Omental fat pad (tissue), 4 donors: Measurements from ENCODE around the gene AFG3L2. TPM values are rescaled to one million over a fixed set of nuclear protein-coding genes. Genes with fewer than 3 reads are reported as not detected.

Experiments used
- ATAC-seq: fragments of 150-250 bp; one replicate; pipeline ENCODE4 v1.9.1; 2016; ENCODE audit warnings: mild to moderate bottlenecking, moderate library complexity; ENCODE audit not compliant: low FRiP score
- DNase-seq: peaks from one replicate; pipeline ENCODE4 v3.0.0-alpha.2; 2019; ENCODE audit warnings: low spot score
- total RNA-seq, 4 donors: library from RNA; depleted of rRNA; stranded (reverse); fragments of >200 nt; gene quantifications; one replicate each; pipeline ENCODE4 v1.1.0, GENCODE V29; 2016
- TF ChIP-seq, protein P1 (sequence below), 3 donors: fragments of 450-650 bp; IDR thresholded peaks; one replicate each; pipeline ENCODE4 v1.5.1; 2016 to 2017; ENCODE audit warnings: antibody characterized with exemption in 3 of 3, mild to moderate bottlenecking in 3 of 3, moderate library complexity in 2 of 3

The AFG3L2 gene
- total RNA-seq, 4 donors from 2014 or later = 36.4 to 64.0 (median 40.1) TPM

DNA sequence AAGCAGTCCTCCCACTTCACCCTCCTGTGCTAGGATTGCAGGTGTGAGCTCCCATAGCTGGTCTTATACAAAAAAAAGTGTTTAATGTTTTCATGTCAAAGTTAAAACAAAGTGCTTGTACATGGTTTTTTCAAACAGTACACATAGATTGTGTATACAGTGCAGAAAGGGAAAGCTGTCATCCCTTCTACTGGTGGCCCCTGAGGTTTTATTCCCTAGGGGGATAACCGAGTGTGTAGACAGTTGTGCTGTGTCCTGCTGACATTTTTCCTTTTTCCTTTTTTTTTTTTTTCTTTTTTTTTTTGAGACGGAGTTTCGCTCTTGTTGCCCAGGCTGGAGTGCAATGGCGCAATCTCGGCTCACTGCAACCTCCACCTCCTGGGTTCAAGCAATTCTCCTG lies 58.2 kb downstream of the AFG3L2 start:
- DNase-seq = no peak
- TF ChIP-seq, protein P1, sequence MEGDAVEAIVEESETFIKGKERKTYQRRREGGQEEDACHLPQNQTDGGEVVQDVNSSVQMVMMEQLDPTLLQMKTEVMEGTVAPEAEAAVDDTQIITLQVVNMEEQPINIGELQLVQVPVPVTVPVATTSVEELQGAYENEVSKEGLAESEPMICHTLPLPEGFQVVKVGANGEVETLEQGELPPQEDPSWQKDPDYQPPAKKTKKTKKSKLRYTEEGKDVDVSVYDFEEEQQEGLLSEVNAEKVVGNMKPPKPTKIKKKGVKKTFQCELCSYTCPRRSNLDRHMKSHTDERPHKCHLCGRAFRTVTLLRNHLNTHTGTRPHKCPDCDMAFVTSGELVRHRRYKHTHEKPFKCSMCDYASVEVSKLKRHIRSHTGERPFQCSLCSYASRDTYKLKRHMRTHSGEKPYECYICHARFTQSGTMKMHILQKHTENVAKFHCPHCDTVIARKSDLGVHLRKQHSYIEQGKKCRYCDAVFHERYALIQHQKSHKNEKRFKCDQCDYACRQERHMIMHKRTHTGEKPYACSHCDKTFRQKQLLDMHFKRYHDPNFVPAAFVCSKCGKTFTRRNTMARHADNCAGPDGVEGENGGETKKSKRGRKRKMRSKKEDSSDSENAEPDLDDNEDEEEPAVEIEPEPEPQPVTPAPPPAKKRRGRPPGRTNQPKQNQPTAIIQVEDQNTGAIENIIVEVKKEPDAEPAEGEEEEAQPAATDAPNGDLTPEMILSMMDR (IDR thresholded peaks at IDR 0.05) = no peak
- no peak for ATAC-seq

DNA sequence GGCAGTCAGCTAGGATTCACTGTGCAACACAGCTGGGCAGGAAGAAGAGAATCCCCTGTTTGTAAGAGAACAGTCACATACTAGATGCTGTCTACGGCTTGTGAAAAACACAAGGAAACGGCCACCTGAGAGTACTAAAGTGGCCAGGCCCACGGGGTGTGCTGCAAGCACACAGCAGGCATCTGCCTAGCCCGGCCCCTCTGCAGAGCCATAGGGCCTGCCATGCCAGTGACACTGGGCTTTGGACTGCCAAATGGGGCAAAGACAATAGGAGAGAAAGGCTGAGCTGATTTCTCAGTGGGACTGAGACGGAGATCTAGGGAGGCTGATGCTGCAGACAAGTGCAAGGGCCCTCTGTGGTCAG lies 58.7 kb downstream of the AFG3L2 start:
- DNase-seq (no peak), ATAC-seq (no peak)
- TF ChIP-seq, protein P1 (IDR thresholded peaks at IDR 0.05) = no peak

DNA sequence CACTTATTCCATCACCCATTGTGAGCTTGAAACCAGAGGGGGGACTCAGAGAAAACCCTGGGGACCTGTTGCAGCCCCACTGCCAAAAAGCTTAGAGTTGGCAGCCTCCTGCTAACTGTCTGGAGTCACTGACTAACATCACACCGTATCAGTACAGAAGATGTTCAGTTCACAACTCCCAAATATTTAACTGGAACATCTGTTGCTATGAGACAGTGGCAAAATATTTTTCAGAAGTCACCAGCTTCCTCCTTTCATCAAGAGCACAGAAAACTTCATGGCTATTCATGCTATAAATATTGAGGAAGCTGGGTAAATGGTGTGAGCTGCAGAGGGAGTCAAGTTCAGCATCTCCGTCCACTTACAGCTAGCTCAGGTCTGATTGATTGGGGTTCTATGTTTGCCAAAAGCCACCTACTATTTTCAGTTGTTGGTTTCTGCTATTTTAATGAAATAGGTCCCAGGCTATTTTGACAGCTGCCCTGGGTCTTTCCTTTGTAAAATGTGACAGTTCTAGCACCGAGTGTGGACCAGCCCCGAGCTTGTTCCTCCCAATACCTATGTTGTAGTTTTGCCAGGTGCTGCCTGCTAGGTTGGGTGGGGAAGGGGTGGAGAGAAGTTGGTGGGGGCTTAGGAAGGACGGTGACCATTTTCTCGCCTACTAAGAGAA lies 59.2 kb downstream of the AFG3L2 start:
- DNase-seq (no peak), ATAC-seq (peak; percentile 55)
- TF ChIP-seq, protein P1 (IDR thresholded peaks at IDR 0.05) = no peak

DNA sequence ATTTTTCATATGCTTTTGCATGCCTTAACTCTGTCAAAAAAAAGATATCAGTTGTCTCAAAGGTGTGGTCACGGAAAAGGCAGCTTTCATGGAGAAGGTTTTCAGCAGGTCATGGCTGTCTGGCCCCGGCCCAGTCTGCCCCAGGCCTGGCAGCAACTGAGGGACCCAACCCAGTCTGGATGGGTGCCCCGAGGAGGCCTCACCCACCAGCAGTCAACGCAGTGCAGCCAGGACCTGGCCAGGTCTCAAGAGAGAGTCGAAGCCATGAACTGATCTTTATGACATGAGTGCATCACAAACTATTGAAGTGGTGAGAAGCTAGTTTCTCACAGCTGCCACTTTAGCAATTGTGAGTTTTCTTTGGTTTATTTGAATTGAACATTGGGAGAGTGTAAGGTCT lies 61.1 kb downstream of the AFG3L2 start:
- TF ChIP-seq, protein P1 (IDR thresholded peaks at IDR 0.05) = no peak
- peak; percentile 29 for ATAC-seq
- DNase-seq = no peak

DNA sequence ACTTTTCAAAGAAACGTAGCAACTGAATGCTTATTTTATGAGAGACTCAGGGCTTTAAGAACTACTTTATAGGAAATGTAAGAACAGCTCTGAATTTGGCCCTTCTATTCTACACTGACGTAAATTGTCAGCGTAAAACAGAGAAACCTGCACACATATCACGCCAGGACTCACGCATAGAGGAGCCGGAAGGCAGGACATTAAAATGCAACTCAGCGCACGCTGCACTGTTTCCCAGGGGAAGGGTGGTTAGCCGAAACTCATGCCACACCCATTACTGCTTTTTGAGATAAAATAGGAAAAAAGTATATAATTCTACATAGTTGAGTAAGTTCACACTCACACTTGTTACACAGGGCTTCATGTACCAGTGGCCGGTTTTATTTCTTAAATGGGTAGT lies 61.5 kb downstream of the AFG3L2 start:
- DNase-seq (no peak), ATAC-seq (no peak)
- TF ChIP-seq, protein P1 (IDR thresholded peaks at IDR 0.05) = no peak

DNA sequence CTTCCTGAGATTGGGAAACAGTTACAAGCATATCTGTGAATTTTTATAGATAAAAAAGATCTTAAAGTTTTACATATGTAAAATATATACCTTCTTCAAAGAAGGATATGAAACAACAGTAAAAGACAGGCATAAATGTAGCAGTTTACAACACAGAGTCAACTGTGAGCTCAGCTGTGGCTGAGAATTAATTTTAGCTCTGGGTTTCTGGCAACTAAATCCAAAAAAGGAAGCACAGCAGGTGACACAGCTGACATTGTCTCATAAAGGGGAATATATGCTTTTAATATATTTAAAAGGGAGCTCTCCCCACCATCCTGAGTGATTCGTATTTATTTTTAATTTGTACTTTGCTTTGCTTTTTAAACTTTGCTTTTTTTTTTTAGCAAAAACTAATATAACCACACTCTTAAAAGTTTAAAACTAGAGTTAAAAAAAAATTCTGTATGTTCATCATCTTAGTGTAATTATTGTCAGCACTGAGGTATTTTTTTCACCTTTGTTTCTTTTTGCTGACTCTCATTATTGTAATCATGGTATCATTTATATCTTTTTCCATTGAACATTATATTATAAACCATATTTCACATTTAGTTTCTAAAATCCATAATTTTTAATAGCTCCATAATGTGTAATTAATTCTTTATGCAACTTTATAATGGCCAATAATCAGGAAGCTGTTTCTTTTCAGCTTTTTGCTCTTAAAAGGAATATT lies 62.3 kb downstream of the AFG3L2 start:
- no peak for ATAC-seq
- TF ChIP-seq, protein P1 (IDR thresholded peaks at IDR 0.05) = no peak

More for the DNA sequence above, 62.3 kb downstream of the AFG3L2 start:
- DNase-seq = no peak
